ENCODE results near the gene C1orf141. TPM values are rescaled to one million over a fixed set of nuclear protein-coding genes. Genes with fewer than 3 reads are reported as not detected.

The C1orf141 gene
- total RNA-seq, 4 donors from 2014 or later, result not detected

DNA sequence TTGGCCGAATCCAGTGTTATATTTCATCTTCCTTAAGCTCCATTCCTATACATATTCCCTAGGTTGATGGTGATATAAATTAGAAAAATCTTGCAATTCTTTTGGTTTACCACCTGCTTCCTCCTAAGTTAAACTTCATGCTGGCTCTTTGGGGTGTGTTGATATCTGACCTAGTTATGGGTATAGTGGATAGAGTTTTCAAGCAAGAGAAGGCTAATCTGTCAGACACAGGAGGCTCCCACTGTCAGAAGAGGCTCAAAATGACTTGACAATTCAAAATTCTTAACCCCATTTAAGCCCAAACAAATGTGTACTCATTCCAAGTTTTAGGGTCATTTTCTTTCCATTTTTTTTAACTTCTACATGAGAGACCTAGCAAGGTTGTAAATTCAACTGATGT lies 72.4 kb downstream of the C1orf141 start:
- no peaks in the 10 kb centered on the region for H3K36me3 ChIP-seq
- intact Hi-C loops (cut with DNase I; ENCODE audit: low total_unique reads) (no loop called here), in situ Hi-C loops (cut with MboI; ENCODE audit: low pct_ligation_motif_present in 1 of 4, low pct_unique_long_range_greater_than_20kb in 1 of 4, low sequenced_read_pairs in 3 of 4) (no loop called here)
- no peak for DNase-seq
- WGBS, 2 donors (ENCODE audit: low coverage in 1 of 2), result 96 to 100% methylated on average over 1 of the region's 1 CpG
- peaks cover 0 to 4% of the 10 kb centered on the region in 2 donors for H3K9me3 ChIP-seq
- no peaks in the 10 kb centered on the region for H3K27me3 ChIP-seq
- no peak overlapping the region for H3K4me3 ChIP-seq
- no peaks in the 10 kb centered on the region for H3K4me1 ChIP-seq
- TF ChIP-seq CTCF (IDR thresholded peaks at IDR 0.05), result no peak
- TF ChIP-seq EP300 (IDR thresholded peaks at IDR 0.05; ENCODE audit: low read depth), result no peak
- no peak for TF ChIP-seq POLR2AphosphoS5 (IDR thresholded peaks at IDR 0.05)
- TF ChIP-seq POLR2A (IDR thresholded peaks at IDR 0.05), result no peak
- H3K27ac ChIP-seq, result no peak overlapping the region

DNA sequence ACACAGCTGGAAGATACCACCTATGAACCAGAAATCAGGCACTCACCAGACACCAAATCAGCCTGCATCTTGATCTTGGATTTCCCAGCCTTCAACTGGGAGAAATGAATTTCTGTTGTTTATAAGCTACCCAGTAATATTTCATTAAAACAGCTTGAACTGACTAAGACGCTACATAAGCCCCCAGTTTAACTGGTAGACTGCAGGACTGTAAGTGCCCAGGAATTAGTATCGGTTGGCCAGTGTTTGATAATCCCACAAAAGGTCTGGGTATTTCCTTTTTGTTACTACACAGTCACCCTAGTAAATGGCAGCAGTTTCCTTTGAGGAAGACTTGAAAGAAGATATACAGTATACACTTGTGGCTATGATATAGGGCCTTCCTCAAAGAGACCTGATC lies 73.5 kb downstream of the C1orf141 start:
- intact Hi-C loops (cut with DNase I; ENCODE audit: low total_unique reads), result no loop called here

DNA sequence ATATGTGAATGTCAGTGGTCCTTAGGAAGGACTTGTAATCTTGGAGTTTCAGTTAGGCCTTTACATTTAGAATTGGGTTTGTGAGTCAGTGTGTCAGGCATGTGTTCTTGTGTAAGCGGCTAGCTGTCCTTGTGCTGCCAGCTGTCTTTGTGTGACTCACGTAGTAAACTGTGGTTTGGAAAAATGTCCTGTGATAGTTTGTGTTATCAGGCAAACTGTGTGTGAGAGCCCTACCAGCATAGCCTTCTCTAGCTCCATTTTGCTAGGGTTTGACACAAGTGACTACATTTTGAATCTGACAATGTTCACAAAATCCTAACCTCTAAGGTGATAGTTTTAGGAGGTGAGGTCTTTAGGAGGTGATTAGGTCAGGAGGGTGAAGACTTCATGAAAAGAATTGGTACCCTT lies 74.0 kb downstream of the C1orf141 start:
- intact Hi-C loops (cut with DNase I; ENCODE audit: low total_unique reads) (no loop called here), in situ Hi-C loops (cut with MboI; ENCODE audit: low pct_ligation_motif_present in 1 of 4, low pct_unique_long_range_greater_than_20kb in 1 of 4, low sequenced_read_pairs in 3 of 4) (no loop called here)
- Histone ChIP-seq H3K9me3 (no peaks in the 10 kb centered on the region), H3K4me3 (no peak overlapping the region), H3K27ac (peak overlapping the region in 2 of 4 donors; percentile 3 to 13), H3K27me3 (no peaks in the 10 kb centered on the region), H3K36me3 (no peaks in the 10 kb centered on the region), H3K4me1 (no peaks in the 10 kb centered on the region)
- TF ChIP-seq EP300 (IDR thresholded peaks at IDR 0.05; ENCODE audit: low read depth) (no peak), CTCF (IDR thresholded peaks at IDR 0.05) (no peak), POLR2AphosphoS5 (IDR thresholded peaks at IDR 0.05) (peak in 2 of 3 donors; percentile 45 to 47), POLR2A (IDR thresholded peaks at IDR 0.05) (no peak)
- no peak for DNase-seq
- 75% methylated on average over 2 of the region's 2 CpGs; no CpG with 5 or more reads in 1 of the 2 donors for WGBS, 2 donors (ENCODE audit: low coverage in 1 of 2)

More for the DNA sequence above, 73.5 kb downstream of the C1orf141 start:
- no peak for DNase-seq
- in situ Hi-C loops (cut with MboI; ENCODE audit: low pct_ligation_motif_present in 1 of 4, low pct_unique_long_range_greater_than_20kb in 1 of 4, low sequenced_read_pairs in 3 of 4), result no loop called here
- no peak for TF ChIP-seq CTCF (IDR thresholded peaks at IDR 0.05)
- TF ChIP-seq POLR2AphosphoS5 (IDR thresholded peaks at IDR 0.05), result no peak
- TF ChIP-seq POLR2A (IDR thresholded peaks at IDR 0.05), result no peak
- TF ChIP-seq EP300 (IDR thresholded peaks at IDR 0.05; ENCODE audit: low read depth), result no peak
- Histone ChIP-seq H3K9me3 (no peaks in the 10 kb centered on the region), H3K4me1 (no peaks in the 10 kb centered on the region), H3K36me3 (no peaks in the 10 kb centered on the region), H3K27ac (peak overlapping the region in 1 of 4 donors; percentile 13), H3K4me3 (no peak overlapping the region), H3K27me3 (no peaks in the 10 kb centered on the region)
- WGBS, 2 donors (ENCODE audit: low coverage in 1 of 2), result 70 to 83% methylated on average over 1 to 2 of the region's 2 CpGs

- 86 to 92% methylated on average over 1 of the region's 1 CpG for WGBS, 2 donors (ENCODE audit: low coverage in 1 of 2)
- H3K27me3 ChIP-seq, result no peaks in the 10 kb centered on the region
- no peak for DNase-seq
- no peak overlapping the region for H3K27ac ChIP-seq
- no peak overlapping the region for H3K4me3 ChIP-seq
- H3K4me1 ChIP-seq, result peaks cover 0 to 6% (median 0%) of the 10 kb centered on the region in 4 donors
- no peaks in the 10 kb centered on the region for H3K9me3 ChIP-seq
- in situ Hi-C loops (cut with MboI; ENCODE audit: low pct_ligation_motif_present in 1 of 4, low pct_unique_long_range_greater_than_20kb in 1 of 4, low sequenced_read_pairs in 3 of 4), result no loop called here
- intact Hi-C loops (cut with DNase I; ENCODE audit: low total_unique reads), result no loop called here
- no peaks in the 10 kb centered on the region for H3K36me3 ChIP-seq
- TF ChIP-seq CTCF (IDR thresholded peaks at IDR 0.05) (no peak), EP300 (IDR thresholded peaks at IDR 0.05; ENCODE audit: low read depth) (no peak), POLR2AphosphoS5 (IDR thresholded peaks at IDR 0.05) (no peak), POLR2A (IDR thresholded peaks at IDR 0.05) (no peak)
These were observed 75.4 kb downstream of the C1orf141 start for GRCh38 chr1:67059346-67059745.

Data from transverse colon (tissue), 4 donors.